Activated CD4-positive, alpha-beta T cell treated with anti-CD3 and anti-CD28 coated beads, Interleukin-2, amount 50 U/mL, for 24 hours (primary cell): ENCODE measurements around the gene DNMBP.
"Not testable (repeated sequence)": the region's sequence is repeated elsewhere in the genome, so short reads cannot be mapped to it uniquely, and the experiment has no call there.

Source experiments
- DNase-seq, 2 donors: peaks; one replicate each; pipeline ENCODE4 v3.0.0-alpha.2; 2020; ENCODE audit warnings: low read depth in 1 of 2, low spot score in 1 of 2

The DNMBP gene

GRCh38 chr10:99958806-99959205 is 50.9 kb downstream of the DNMBP start:
- DNase-seq: no peak

GRCh38 chr10:99958302-99958701 is 51.4 kb downstream of the DNMBP start:
- no peak for DNase-seq

- DNase-seq: not testable (repeated sequence)
Measured at GRCh38 chr10:99953510-99953909, 56.2 kb downstream of the DNMBP start.

GRCh38 chr10:99952799-99953198 is 56.9 kb downstream of the DNMBP start:
- no peak for DNase-seq

GRCh38 chr10:99946051-99946450 is 63.7 kb downstream of the DNMBP start:
- not testable (repeated sequence) for DNase-seq

GRCh38 chr10:99945263-99945662 is 64.5 kb downstream of the DNMBP start:
- DNase-seq: no peak

GRCh38 chr10:99944860-99945259 is 64.9 kb downstream of the DNMBP start:
- no peak for DNase-seq

GRCh38 chr10:99943908-99944307 is 65.8 kb downstream of the DNMBP start:
- DNase-seq: no peak

GRCh38 chr10:99941942-99942820 is 67.6 kb downstream of the DNMBP start:
- DNase-seq: no peak

GRCh38 chr10:99938563-99938962 is 71.2 kb downstream of the DNMBP start:
- no peak for DNase-seq

- DNase-seq: no peak
Measured at GRCh38 chr10:99937630-99938029, 72.1 kb downstream of the DNMBP start.

GRCh38 chr10:99932203-99932957 is 77.4 kb downstream of the DNMBP start:
- DNase-seq: not testable (repeated sequence)

- DNase-seq: no peak
Measured at GRCh38 chr10:99930731-99931550, 78.8 kb downstream of the DNMBP start.

GRCh38 chr10:99929360-99929759 is 80.4 kb downstream of the DNMBP start:
- DNase-seq: no peak

GRCh38 chr10:99927721-99928280 is 81.9 kb downstream of the DNMBP start:
- no peak for DNase-seq

- DNase-seq: no peak
Measured at GRCh38 chr10:99926925-99927720, 82.6 kb downstream of the DNMBP start.

GRCh38 chr10:99924451-99925255 is 85.1 kb downstream of the DNMBP start:
- no peak for DNase-seq

GRCh38 chr10:99921948-99922347 is 87.8 kb downstream of the DNMBP start:
- no peak for DNase-seq

- DNase-seq: no peak
Measured at GRCh38 chr10:99920901-99921300, 88.8 kb downstream of the DNMBP start.
